B cell (primary cell): Measurements from ENCODE around the gene HIP1. TPM values are rescaled to one million over a fixed set of nuclear protein-coding genes. Genes with fewer than 3 reads are reported as not detected.

Experiments used
- ATAC-seq: fragments of 200-7000 bp; cut with Tn5 transposase; one replicate; pipeline ENCODE4 v1.10.0; 2021; ENCODE audit warnings: low read depth, mild to moderate bottlenecking, moderate number of reproducible peaks, moderate library complexity
- CTCF ChIA-PET: fragments of 350-600 bp; sonication (Branson Sonifier 250); formaldehyde crosslinking; loops from one replicate; lab custom pipeline; 2021; ENCODE audit warnings: antibody characterized with exemption, inconsistent platforms; lab: Charles Lee
- POLR2A ChIA-PET: fragments of 350-600 bp; sonication (Branson Sonifier 250); formaldehyde crosslinking; loops from one replicate; lab custom pipeline; 2021; ENCODE audit warnings: antibody characterized with exemption; lab: Charles Lee
- DNase-seq: peaks from one replicate; pipeline ENCODE4 v3.0.0; 2013
- H2AFZ ChIP-seq: 2 replicates; pipeline ENCODE4 v1.6.1; 2012; ENCODE audit warnings: mild to moderate bottlenecking, low read depth, low read length; ENCODE audit not compliant: insufficient read depth, poor library complexity, severe bottlenecking
- H3K27ac ChIP-seq, 2 donors: 1 replicate in 1 of 2; 2 replicates in 1 of 2; pipeline ENCODE4 v1.5.1; 2012 to 2013; ENCODE audit warnings: low read length in 2 of 2, mild to moderate bottlenecking in 2 of 2, moderate library complexity in 1 of 2
- H3K27me3 ChIP-seq, 4 experiments: fragments of 200-600 bp in 1 of 4; sonication (generic) in 1 of 4; replicated peaks in 1 of 4; 1 replicate in 2 of 4; 2 replicates in 2 of 4; pipeline versions ENCODE4 v1.6.1 to v1.7.0; 2013 to 2016; ENCODE audit warnings: low read length in 3 of 4, mild to moderate bottlenecking in 2 of 4, mixed read lengths in 1 of 4, moderate library complexity in 1 of 4; ENCODE audit not compliant: insufficient read depth in 4 of 4, control insufficient read depth in 3 of 4; ENCODE audit errors: control extremely low read depth in 1 of 4
- H3K36me3 ChIP-seq, 2 experiments: replicated peaks in 1 of 2; 1 replicate in 1 of 2; 2 replicates in 1 of 2; pipeline versions ENCODE4 v1.6.1 to v1.7.1; 2013; ENCODE audit warnings: low read length in 1 of 2; ENCODE audit not compliant: insufficient read depth in 2 of 2, control insufficient read depth in 1 of 2; ENCODE audit errors: control extremely low read depth in 1 of 2, extremely low read depth in 1 of 2
- H3K4me1 ChIP-seq, 2 donors: fragments of 200-600 bp in 1 of 2; sonication (generic) in 1 of 2; 1 replicate in 1 of 2; 2 replicates in 1 of 2; pipeline versions ENCODE4 v1.5.1 to v1.6.1; 2013 to 2017; ENCODE audit warnings: low read length in 2 of 2; ENCODE audit not compliant: control insufficient read depth in 2 of 2, insufficient read depth in 2 of 2
- H3K4me2 ChIP-seq: replicated peaks from 2 replicates; pipeline ENCODE3; 2012; ENCODE audit warnings: mild to moderate bottlenecking, low read depth, low read length; ENCODE audit not compliant: poor library complexity, severe bottlenecking
- H3K4me3 ChIP-seq, 5 experiments: fragments of 200-600 bp in 1 of 5; sonication (generic) in 1 of 5; 1 replicate in 3 of 5; 2 replicates in 2 of 5; pipeline versions ENCODE4 v1.5.1 to v1.7.0; 2011 to 2016; ENCODE audit warnings: low read length in 4 of 5, mild to moderate bottlenecking in 4 of 5, low read depth in 2 of 5, control low read depth in 1 of 5, moderate library complexity in 1 of 5; ENCODE audit not compliant: insufficient read depth in 1 of 5; ENCODE audit errors: control extremely low read depth in 1 of 5, extremely low read depth in 1 of 5
- H3K79me2 ChIP-seq: fragments of 200-600 bp; sonication (generic); one replicate; pipeline ENCODE4 v1.6.0; 2016; ENCODE audit warnings: low read length; ENCODE audit not compliant: control insufficient read depth, insufficient read depth
- H3K9ac ChIP-seq: fragments of 200-600 bp; sonication (generic); 2 replicates; pipeline ENCODE4 v1.6.1; 2017; ENCODE audit warnings: mild to moderate bottlenecking, low read length, moderate library complexity
- H3K9me3 ChIP-seq, 3 donors: one replicate each; pipeline versions ENCODE4 v1.6.1 to v1.7.1; 2013; ENCODE audit warnings: low read length in 2 of 3; ENCODE audit not compliant: control insufficient read depth in 2 of 3, insufficient read depth in 1 of 3; ENCODE audit errors: control extremely low read depth in 1 of 3
- H4K20me1 ChIP-seq: 2 replicates; pipeline ENCODE4 v1.6.0; 2012; ENCODE audit warnings: mild to moderate bottlenecking, low read length; ENCODE audit not compliant: insufficient read depth, control insufficient read depth, poor library complexity, severe bottlenecking
- H3K27ac Mint-ChIP-seq: one replicate; pipeline ENCODE4 v1.8.0; 2021; ENCODE audit warnings: mixed read lengths
- H3K27me3 Mint-ChIP-seq: one replicate; pipeline ENCODE4 v1.8.0; 2021; ENCODE audit warnings: mixed read lengths
- H3K4me1 Mint-ChIP-seq: one replicate; pipeline ENCODE4 v1.8.0; 2021; ENCODE audit warnings: mixed read lengths
- H3K4me3 Mint-ChIP-seq: one replicate; pipeline ENCODE4 v1.8.0; 2021; ENCODE audit warnings: mixed read lengths
- H3K9me3 Mint-ChIP-seq: one replicate; pipeline ENCODE4 v1.8.0; 2022; ENCODE audit warnings: mixed read lengths; ENCODE audit not compliant: insufficient read depth
- CTCF ChIP-seq: fragments of 200-600 bp; IDR thresholded peaks from one replicate; pipeline ENCODE4 v1.8.0; 2022; ENCODE audit warnings: antibody characterized with exemption, mild to moderate bottlenecking
- EZH2 ChIP-seq: IDR thresholded peaks from 2 replicates; pipeline ENCODE4 v1.6.1; 2012; ENCODE audit warnings: borderline replicate concordance, low read depth, mild to moderate bottlenecking, moderate library complexity, low read length; ENCODE audit not compliant: insufficient read depth, poor library complexity, severe bottlenecking
- WGBS: methylation state at CpG from one replicate; pipeline ENCODE4 v1.1.5; 2013; ENCODE audit warnings: missing lambda C conversion rate; ENCODE audit not compliant: insufficient coverage; 5-methylcytosine and 5-hydroxymethylcytosine counted together
- intact Hi-C: fragments of 100-400 bp; cut with micrococcal nuclease; formaldehyde crosslinking; loops from one replicate; pipeline ENCODE4 v1.10.0; 2022
- polyA plus RNA-seq: library from polyadenylated mRNA; depleted of rRNA; stranded (reverse); fragments of >200 nt; gene quantifications from 2 replicates; pipeline ENCODE4 v1.2.3, GENCODE V29; 2012
- total RNA-seq, 2 donors: library from RNA; stranded (reverse); fragments of 120-200 nt in 1 of 2; gene quantifications; 1 replicate in 1 of 2; 2 replicates in 1 of 2; pipeline versions ENCODE4 v1.2.3 to v1.2.4, GENCODE V29; 2013 to 2022

The HIP1 gene
- total and polyA plus RNA-seq, 2 donors (not counting 1 experiment from before 2014, with no cell fraction given), result 6.5 to 16.7 TPM

- Histone ChIP-seq H3K79me2 (no peaks in the 10 kb centered on the region), H3K9me3 (peaks cover 0 to 20% (median 7%) of the 10 kb centered on the region in 3 donors), H2AFZ (peak overlapping the region; percentile 72), H4K20me1 (no peaks in the 10 kb centered on the region), H3K27me3 (peaks cover 0 to 12% (median 4%) of the 10 kb centered on the region in 4 experiments), H3K4me3 (peak overlapping the region in 4 of 5 experiments; percentile 55 to 72 (median 64)), H3K4me2 (peak overlapping the region; percentile 98), H3K9ac (peak overlapping the region; percentile 71), H3K27ac (no peak overlapping the region), H3K36me3 (peaks cover 0 to 2% of the 10 kb centered on the region in 2 experiments), H3K4me1 (peaks cover 11 to 14% of the 10 kb centered on the region in 2 donors)
- Mint-ChIP-seq H3K9me3 (no peaks in the 10 kb centered on the region), H3K4me1 (peaks cover 17% of the 10 kb centered on the region), H3K4me3 (peak overlapping the region; percentile 85), H3K27me3 (no peaks in the 10 kb centered on the region), H3K27ac (peak overlapping the region; percentile 82)
- CTCF ChIA-PET, result no interaction called here
- TF ChIP-seq EZH2 (no peak), CTCF (no peak)
- POLR2A ChIA-PET, result no interaction called here
- 16% methylated on average over 4 of the region's 7 CpGs for WGBS
- DNase-seq (no peak), ATAC-seq (no peak)
- intact Hi-C loops, result no loop called here
Measured at GRCh38 chr7:75639886-75640190, 98.9 kb downstream of the HIP1 start.

- H3K27ac Mint-ChIP-seq, result peak overlapping the region; percentile 82
- peak; percentile 59 for DNase-seq
- H3K27me3 Mint-ChIP-seq, result no peaks in the 10 kb centered on the region
- under 1% methylated on average over 37 of the region's 77 CpGs for WGBS
- no peaks in the 10 kb centered on the region for H4K20me1 ChIP-seq
- peak overlapping the region in 1 of 2 donors; percentile 48 for H3K27ac ChIP-seq
- peaks cover 0 to 16% (median 7%) of the 10 kb centered on the region in 3 donors for H3K9me3 ChIP-seq
- peaks cover 0 to 2% of the 10 kb centered on the region in 2 experiments for H3K36me3 ChIP-seq
- ATAC-seq, result peak; percentile 45
- peaks cover 11 to 14% of the 10 kb centered on the region in 2 donors for H3K4me1 ChIP-seq
- H3K4me3 ChIP-seq, result peak overlapping the region; percentile 21 to 72 (median 64)
- peaks cover 0 to 12% (median 4%) of the 10 kb centered on the region in 4 experiments for H3K27me3 ChIP-seq
- peak overlapping the region; percentile 85 for H3K4me3 Mint-ChIP-seq
- intact Hi-C loops, result no loop called here
- H3K9ac ChIP-seq, result peak overlapping the region; percentile 71
- H3K4me2 ChIP-seq, result peak overlapping the region; percentile 98
- H3K9me3 Mint-ChIP-seq, result no peaks in the 10 kb centered on the region
- TF ChIP-seq EZH2 (no peak), CTCF (no peak)
- peak overlapping the region; percentile 72 for H2AFZ ChIP-seq
- ChIA-PET CTCF (no interaction called here), POLR2A (no interaction called here)
- H3K79me2 ChIP-seq, result no peaks in the 10 kb centered on the region
- H3K4me1 Mint-ChIP-seq, result peaks cover 17% of the 10 kb centered on the region
Measured at GRCh38 chr7:75639071-75639885, 99.5 kb downstream of the HIP1 start.
